SK-N-SH (cell line): ENCODE measurements around the gene CHST15. TPM values are rescaled to one million over a fixed set of nuclear protein-coding genes. Genes with fewer than 3 reads are reported as not detected.

Experiments
- CTCF ChIA-PET: fragments of 300-600, 350-600 bp; formaldehyde crosslinking; extraction: SDS; loops from one replicate; lab custom pipeline; 2021; lab: Yijun Ruan, JAX
- POLR2A ChIA-PET: fragments of 350-600 bp; sonication (Branson Sonifier 250); formaldehyde crosslinking; extraction: SDS; loops from one replicate; lab custom pipeline; 2020; ENCODE audit warnings: antibody characterized with exemption, inconsistent platforms; lab: Yijun Ruan, JAX
- DNase-seq: peaks from one replicate; pipeline ENCODE4 v3.0.0; 2012
- H2AFZ ChIP-seq: fragments of 200-600 bp; sonication (generic); 2 replicates; pipeline ENCODE4 v1.8.1; 2016; ENCODE audit warnings: antibody characterized with exemption, mild to moderate bottlenecking, low read depth
- H3F3A ChIP-seq: fragments of 200-600 bp; sonication (generic); replicated peaks from 2 replicates; pipeline ENCODE3; 2016; ENCODE audit warnings: antibody characterized with exemption, mild to moderate bottlenecking; ENCODE audit not compliant: insufficient read depth
- H3K27ac ChIP-seq, 2 experiments: fragments of 200-500 bp in 1 of 2; fragments of 200-600 bp in 1 of 2; sonication (Bioruptor generic) in 1 of 2; sonication (generic), shearing (Covaris generic) in 1 of 2; 2 replicates each; pipeline versions ENCODE4 v1.5.1 to v1.6.1; 2014 to 2016; ENCODE audit warnings: low read depth in 2 of 2, inconsistent platforms in 1 of 2, low read length in 1 of 2, mild to moderate bottlenecking in 1 of 2, mixed read lengths in 1 of 2
- H3K27me3 ChIP-seq: fragments of 200-600 bp; sonication (generic), shearing (Covaris generic); 2 replicates; pipeline ENCODE4 v1.6.1; 2016; ENCODE audit warnings: mixed run types; ENCODE audit not compliant: insufficient read depth
- H3K36me3 ChIP-seq, 2 experiments: fragments of 200-500 bp in 1 of 2; fragments of 200-600 bp in 1 of 2; sonication (Bioruptor generic) in 1 of 2; sonication (generic) in 1 of 2; replicated peaks in 1 of 2; 2 replicates each; pipeline versions ENCODE3 to v1.5.1; 2014 to 2016; ENCODE audit warnings: low read length in 1 of 2, mild to moderate bottlenecking in 1 of 2; ENCODE audit not compliant: insufficient read depth in 2 of 2, control insufficient read depth in 1 of 2
- H3K4me1 ChIP-seq, 2 experiments: fragments of 200-500 bp in 1 of 2; fragments of 200-600 bp in 1 of 2; sonication (Bioruptor generic) in 1 of 2; sonication (generic), shearing (Covaris generic) in 1 of 2; 2 replicates each; pipeline versions ENCODE4 v1.5.1 to v1.6.1; 2014 to 2016; ENCODE audit warnings: low read depth in 1 of 2, low read length in 1 of 2, mixed run types in 1 of 2; ENCODE audit not compliant: insufficient read depth in 2 of 2, control insufficient read depth in 1 of 2
- H3K4me2 ChIP-seq: fragments of 200-600 bp; sonication (generic), shearing (Covaris generic); 2 replicates; pipeline ENCODE4 v1.6.1; 2017; ENCODE audit warnings: mixed run types
- H3K4me3 ChIP-seq, 2 experiments: fragments of 200-500 bp in 1 of 2; fragments of 200-600 bp in 1 of 2; sonication (Bioruptor generic) in 1 of 2; sonication (generic), shearing (Covaris generic) in 1 of 2; 2 replicates each; pipeline versions ENCODE4 v1.5.1 to v1.8.1; 2014 to 2016; ENCODE audit warnings: low read depth in 2 of 2, inconsistent platforms in 1 of 2, low read length in 1 of 2, mild to moderate bottlenecking in 1 of 2, mixed read lengths in 1 of 2, moderate library complexity in 1 of 2
- H3K79me2 ChIP-seq: fragments of 200-600 bp; sonication (generic); 2 replicates; pipeline ENCODE4 v1.8.1; 2017; ENCODE audit warnings: mild to moderate bottlenecking; ENCODE audit not compliant: insufficient read depth
- H3K9ac ChIP-seq: fragments of 200-600 bp; sonication (generic); 2 replicates; pipeline ENCODE4 v1.6.1; 2017; ENCODE audit warnings: mixed run types
- H3K9me2 ChIP-seq: fragments of 200-600 bp; sonication (generic); 2 replicates; pipeline ENCODE4 v1.6.1; 2017; ENCODE audit warnings: mixed run types
- H3K9me3 ChIP-seq: fragments of 200-600 bp; sonication (generic); 2 replicates; pipeline ENCODE4 v1.6.1; 2017; ENCODE audit warnings: mixed run types, mild to moderate bottlenecking, moderate library complexity
- H4K20me1 ChIP-seq: fragments of 200-600 bp; sonication (generic); 2 replicates; pipeline ENCODE4 v1.6.1; 2017; ENCODE audit warnings: mild to moderate bottlenecking, mixed run types; ENCODE audit not compliant: insufficient read depth
- ELF1 ChIP-seq: IDR thresholded peaks from 2 replicates; pipeline ENCODE4 v1.4.0; 2012
- FOXJ3 ChIP-seq: sonication (generic); formaldehyde crosslinking; IDR thresholded peaks from 2 replicates; pipeline ENCODE4 v1.5.1; 2020; ENCODE audit warnings: mild to moderate bottlenecking, missing genetic modification reagents
- GATA2 ChIP-seq: sonication (generic); formaldehyde crosslinking; IDR thresholded peaks from 2 replicates; pipeline ENCODE4 v1.5.0; 2020; ENCODE audit warnings: mild to moderate bottlenecking, missing genetic modification reagents
- MXI1 ChIP-seq: IDR thresholded peaks from 2 replicates; pipeline ENCODE4 v1.6.1; 2012; ENCODE audit warnings: mild to moderate bottlenecking, low read depth, low read length, improper control_type of control experiment
- NFIC ChIP-seq: IDR thresholded peaks from 2 replicates; pipeline ENCODE4 v1.4.0; 2012; ENCODE audit warnings: borderline replicate concordance
- NRF1 ChIP-seq: IDR thresholded peaks from 2 replicates; pipeline ENCODE4 v1.6.1; 2012; ENCODE audit warnings: low read depth, mild to moderate bottlenecking, low read length
- RXRA ChIP-seq: IDR thresholded peaks from 2 replicates; pipeline ENCODE4 v1.4.0; 2012; ENCODE audit warnings: low read depth, mild to moderate bottlenecking, borderline replicate concordance
- WGBS: methylation state at CpG from one replicate; pipeline ENCODE4 v1.1.6; 2017; ENCODE audit warnings: low lambda C conversion rate; 5-methylcytosine and 5-hydroxymethylcytosine counted together
- polyA plus RNA-seq, 3 experiments: library from polyadenylated mRNA; depleted of rRNA; stranded (reverse); fragments of >200 nt; gene quantifications; 2 replicates each; pipeline ENCODE4 v1.2.3, GENCODE V29; 2012
- TF ChIP-seq, protein P1 (sequence below): IDR thresholded peaks from 2 replicates; pipeline ENCODE4 v1.4.0; 2012; ENCODE audit warnings: low read depth
- TF ChIP-seq, protein P2 (sequence below): IDR thresholded peaks from 2 replicates; pipeline ENCODE4 v1.4.0; 2012; ENCODE audit warnings: low read depth, borderline replicate concordance
- TF ChIP-seq, protein P3 (sequence below): IDR thresholded peaks from 2 replicates; pipeline ENCODE4; 2012
- TF ChIP-seq, protein P4 (sequence below): IDR thresholded peaks from 2 replicates; pipeline ENCODE4 v1.4.0; 2012; ENCODE audit warnings: low read depth, borderline replicate concordance

The CHST15 gene
- polyA plus RNA-seq, 1 of the 3 experiments (the other 2 are of a cell fraction): 0.02 TPM

DNA sequence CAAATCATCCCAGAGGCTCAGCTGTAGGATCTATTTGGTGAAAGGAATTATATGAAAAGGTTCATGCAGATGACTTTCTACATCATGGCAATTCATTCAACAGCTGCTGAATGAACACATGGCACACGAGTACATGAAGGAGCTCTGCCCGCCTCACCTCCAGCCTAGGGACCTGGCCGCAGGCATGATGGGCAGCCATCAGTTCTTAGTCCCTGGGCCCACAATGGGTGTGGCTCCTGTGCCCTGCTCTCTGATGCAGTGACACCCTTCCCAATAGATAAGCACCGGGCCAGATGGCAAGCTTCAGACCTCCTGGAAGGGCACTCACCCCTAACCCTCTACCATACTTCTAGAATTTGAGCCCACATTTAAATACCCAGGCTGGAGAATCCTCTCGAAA lies 3.5 kb downstream of the CHST15 start:
- H3K4me2 ChIP-seq: no peak overlapping the region

DNA sequence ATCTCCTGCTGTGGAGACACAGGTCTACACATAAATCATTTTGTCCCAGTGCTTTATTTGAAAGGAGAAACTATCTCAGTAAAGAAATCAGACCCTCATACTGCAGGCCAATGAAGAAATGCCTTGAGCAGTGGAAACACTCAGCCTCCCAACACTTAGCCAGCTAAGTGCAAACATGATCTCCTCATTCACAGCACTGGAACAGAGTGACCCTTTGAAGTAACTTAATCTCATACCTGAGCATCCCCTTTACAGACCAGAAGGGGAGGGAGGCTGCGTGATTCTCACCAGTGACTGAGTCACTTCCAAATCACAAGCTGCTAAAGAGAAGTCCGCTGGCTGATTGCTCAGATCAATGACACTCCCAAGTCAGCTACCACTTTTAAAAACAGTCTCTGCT lies 4.5 kb downstream of the CHST15 start:
- Histone ChIP-seq H3K36me3 (no peaks in the 10 kb centered on the region), H4K20me1 (no peaks in the 10 kb centered on the region), H3K4me3 (no peak overlapping the region), H3F3A (no peaks in the 10 kb centered on the region), H3K27ac (no peak overlapping the region), H3K9me2 (no peaks in the 10 kb centered on the region), H2AFZ (no peak overlapping the region), H3K9ac (no peak overlapping the region), H3K4me2 (no peak overlapping the region), H3K27me3 (no peaks in the 10 kb centered on the region; the same call in 1 of the 2 replicates), H3K79me2 (no peaks in the 10 kb centered on the region), H3K9me3 (no peaks in the 10 kb centered on the region), H3K4me1 (peaks cover 0 to 16% of the 10 kb centered on the region in 2 experiments; a peak in 1 of 4 replicates)
- DNase-seq: no peak
- 65% methylated on average over 2 of the region's 2 CpGs for WGBS
- ChIA-PET CTCF (interaction anchor here (0.8 to 3.5 kb wide), 6 partner anchors 11 to 301 kb away, joined by 3 to 24 read pairs (median 4); no protein-coding TSS in a partner anchor), POLR2A (no interaction called here)
- TF ChIP-seq, protein P1, sequence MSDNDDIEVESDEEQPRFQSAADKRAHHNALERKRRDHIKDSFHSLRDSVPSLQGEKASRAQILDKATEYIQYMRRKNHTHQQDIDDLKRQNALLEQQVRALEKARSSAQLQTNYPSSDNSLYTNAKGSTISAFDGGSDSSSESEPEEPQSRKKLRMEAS: no peak
- TF ChIP-seq FOXJ3 (no peak), ELF1 (no peak), NFIC (no peak), MXI1 (no peak), NRF1 (no peak)
- TF ChIP-seq, protein P2, sequence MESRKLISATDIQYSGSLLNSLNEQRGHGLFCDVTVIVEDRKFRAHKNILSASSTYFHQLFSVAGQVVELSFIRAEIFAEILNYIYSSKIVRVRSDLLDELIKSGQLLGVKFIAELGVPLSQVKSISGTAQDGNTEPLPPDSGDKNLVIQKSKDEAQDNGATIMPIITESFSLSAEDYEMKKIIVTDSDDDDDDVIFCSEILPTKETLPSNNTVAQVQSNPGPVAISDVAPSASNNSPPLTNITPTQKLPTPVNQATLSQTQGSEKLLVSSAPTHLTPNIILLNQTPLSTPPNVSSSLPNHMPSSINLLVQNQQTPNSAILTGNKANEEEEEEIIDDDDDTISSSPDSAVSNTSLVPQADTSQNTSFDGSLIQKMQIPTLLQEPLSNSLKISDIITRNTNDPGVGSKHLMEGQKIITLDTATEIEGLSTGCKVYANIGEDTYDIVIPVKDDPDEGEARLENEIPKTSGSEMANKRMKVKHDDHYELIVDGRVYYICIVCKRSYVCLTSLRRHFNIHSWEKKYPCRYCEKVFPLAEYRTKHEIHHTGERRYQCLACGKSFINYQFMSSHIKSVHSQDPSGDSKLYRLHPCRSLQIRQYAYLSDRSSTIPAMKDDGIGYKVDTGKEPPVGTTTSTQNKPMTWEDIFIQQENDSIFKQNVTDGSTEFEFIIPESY: no peak
- TF ChIP-seq, protein P3, sequence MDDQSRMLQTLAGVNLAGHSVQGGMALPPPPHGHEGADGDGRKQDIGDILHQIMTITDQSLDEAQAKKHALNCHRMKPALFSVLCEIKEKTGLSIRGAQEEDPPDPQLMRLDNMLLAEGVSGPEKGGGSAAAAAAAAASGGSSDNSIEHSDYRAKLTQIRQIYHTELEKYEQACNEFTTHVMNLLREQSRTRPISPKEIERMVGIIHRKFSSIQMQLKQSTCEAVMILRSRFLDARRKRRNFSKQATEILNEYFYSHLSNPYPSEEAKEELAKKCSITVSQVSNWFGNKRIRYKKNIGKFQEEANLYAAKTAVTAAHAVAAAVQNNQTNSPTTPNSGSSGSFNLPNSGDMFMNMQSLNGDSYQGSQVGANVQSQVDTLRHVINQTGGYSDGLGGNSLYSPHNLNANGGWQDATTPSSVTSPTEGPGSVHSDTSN: no peak

More for the DNA sequence above, 3.5 kb downstream of the CHST15 start:
- no peak overlapping the region for H3K27ac ChIP-seq
- H3K4me1 ChIP-seq: peaks cover 0 to 16% of the 10 kb centered on the region in 2 experiments; a peak in 1 of 4 replicates
- no peaks in the 10 kb centered on the region for H3F3A ChIP-seq
- no peak overlapping the region for H2AFZ ChIP-seq
- H3K4me3 ChIP-seq: no peak overlapping the region
- 43% methylated on average over 3 of the region's 5 CpGs for WGBS
- H3K9me2 ChIP-seq: no peaks in the 10 kb centered on the region
- H4K20me1 ChIP-seq: no peaks in the 10 kb centered on the region
- H3K79me2 ChIP-seq: no peaks in the 10 kb centered on the region
- no peaks in the 10 kb centered on the region for H3K36me3 ChIP-seq
- H3K9me3 ChIP-seq: no peaks in the 10 kb centered on the region
- CTCF ChIA-PET: interaction anchor here (0.8 to 3.5 kb wide), 8 partner anchors 10 to 300 kb away, joined by 3 to 24 read pairs (median 4); no protein-coding TSS in a partner anchor
- TF ChIP-seq FOXJ3: no peak
- TF ChIP-seq RXRA: no peak
- no peak for TF ChIP-seq NFIC
- TF ChIP-seq, protein P4, sequence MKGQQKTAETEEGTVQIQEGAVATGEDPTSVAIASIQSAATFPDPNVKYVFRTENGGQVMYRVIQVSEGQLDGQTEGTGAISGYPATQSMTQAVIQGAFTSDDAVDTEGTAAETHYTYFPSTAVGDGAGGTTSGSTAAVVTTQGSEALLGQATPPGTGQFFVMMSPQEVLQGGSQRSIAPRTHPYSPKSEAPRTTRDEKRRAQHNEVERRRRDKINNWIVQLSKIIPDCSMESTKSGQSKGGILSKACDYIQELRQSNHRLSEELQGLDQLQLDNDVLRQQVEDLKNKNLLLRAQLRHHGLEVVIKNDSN: no peak
- TF ChIP-seq GATA2 (CRISPR knock-in tag): no peak
- POLR2A ChIA-PET: no interaction called here
- H3K27me3 ChIP-seq: no peaks in the 10 kb centered on the region; the same call in 1 of the 2 replicates
- DNase-seq: no peak
- H3K9ac ChIP-seq: no peak overlapping the region
